ENCODE measurements around the gene TBC1D22A.

- TF ChIP-seq CTCF (conservative IDR thresholded peaks at IDR 0.05; ENCODE audit: low read length) (no peak), EZH2phosphoT487 (IDR thresholded peaks at IDR 0.05; ENCODE audit: borderline replicate concordance, low read depth, low read length) (no peak)
Measured at GRCh38 chr22:46947516-46948257, 185.2 kb downstream of the TBC1D22A start.

All from OCI-LY7 (cell line).